Measurements from ENCODE around the gene HSPG2. TPM values are rescaled to one million over a fixed set of nuclear protein-coding genes. Genes with fewer than 3 reads are reported as not detected.

The HSPG2 gene
- total and polyA plus RNA-seq, 2 donors (not counting 1 experiment from before 2014, with no cell fraction given), result 2.0 to 4.5 TPM

GRCh38 chr1:21868941-21869454 lies 68.1 kb downstream of the HSPG2 start:
- Mint-ChIP-seq H3K4me1 (peaks cover 22% of the 10 kb centered on the region), H3K27ac (no peak overlapping the region), H3K4me3 (no peak overlapping the region), H3K27me3 (no peaks in the 10 kb centered on the region), H3K9me3 (ENCODE audit: insufficient read depth) (no peaks in the 10 kb centered on the region)
- no peak for ATAC-seq (ENCODE audit: low read depth)
- Histone ChIP-seq H3K36me3 (replicated peaks in 1 of 2; ENCODE audit: control extremely low read depth in 1 of 2, control insufficient read depth in 1 of 2, extremely low read depth in 1 of 2, insufficient read depth in 2 of 2, low read length in 1 of 2) (no peaks in the 10 kb centered on the region), H3K27ac (ENCODE audit: low read length in 2 of 2) (no peak overlapping the region), H2AFZ (ENCODE audit: insufficient read depth, low read depth, low read length, poor library complexity, severe bottlenecking) (no peak overlapping the region), H3K4me3 (ENCODE audit: control extremely low read depth in 1 of 5, extremely low read depth in 1 of 5, insufficient read depth in 1 of 5, low read depth in 2 of 5, low read length in 4 of 5) (no peak overlapping the region), H4K20me1 (ENCODE audit: control insufficient read depth, insufficient read depth, low read length, poor library complexity, severe bottlenecking) (no peaks in the 10 kb centered on the region), H3K4me1 (ENCODE audit: control insufficient read depth in 2 of 2, insufficient read depth in 2 of 2, low read length in 2 of 2) (peaks cover 16 to 27% of the 10 kb centered on the region in 2 donors), H3K27me3 (replicated peaks in 1 of 4; ENCODE audit: control extremely low read depth in 1 of 4, control insufficient read depth in 3 of 4, insufficient read depth in 4 of 4, low read length in 3 of 4) (no peaks in the 10 kb centered on the region), H3K79me2 (ENCODE audit: control insufficient read depth, insufficient read depth, low read length) (no peaks in the 10 kb centered on the region), H3K4me2 (replicated peaks; ENCODE audit: low read depth, low read length, poor library complexity, severe bottlenecking) (no peak overlapping the region), H3K9ac (ENCODE audit: low read length) (no peak overlapping the region), H3K9me3 (ENCODE audit: control extremely low read depth in 1 of 3, control insufficient read depth in 2 of 3, insufficient read depth in 1 of 3, low read length in 2 of 3) (no peaks in the 10 kb centered on the region)
- CTCF ChIA-PET, result no interaction called here
- TF ChIP-seq CTCF (IDR thresholded peaks at IDR 0.05), result no peak
- no peak for TF ChIP-seq EZH2 (IDR thresholded peaks at IDR 0.05; ENCODE audit: borderline replicate concordance, insufficient read depth, low read depth, low read length, poor library complexity, severe bottlenecking)
- WGBS (ENCODE audit: insufficient coverage), result 100% methylated on average over 2 of the region's 12 CpGs
- no peak for DNase-seq
- POLR2A ChIA-PET, result no interaction called here
- intact Hi-C loops (cut with micrococcal nuclease), result loop anchor here (5.0 kb wide), 1 partner anchor 87 kb away; the partner anchor contains the start of gene USP48

GRCh38 chr1:21868482-21868881 lies 68.6 kb downstream of the HSPG2 start:
- H3K27me3 ChIP-seq (replicated peaks in 1 of 4; ENCODE audit: control extremely low read depth in 1 of 4, control insufficient read depth in 3 of 4, insufficient read depth in 4 of 4, low read length in 3 of 4), result no peaks in the 10 kb centered on the region
- H3K27ac ChIP-seq (ENCODE audit: low read length in 2 of 2), result no peak overlapping the region
- POLR2A ChIA-PET, result no interaction called here
- H3K27me3 Mint-ChIP-seq, result no peaks in the 10 kb centered on the region
- no peaks in the 10 kb centered on the region for H3K79me2 ChIP-seq (ENCODE audit: control insufficient read depth, insufficient read depth, low read length)
- no peak overlapping the region for H3K9ac ChIP-seq (ENCODE audit: low read length)
- TF ChIP-seq CTCF (IDR thresholded peaks at IDR 0.05) (no peak), EZH2 (IDR thresholded peaks at IDR 0.05; ENCODE audit: borderline replicate concordance, insufficient read depth, low read depth, low read length, poor library complexity, severe bottlenecking) (no peak)
- no peaks in the 10 kb centered on the region for H3K36me3 ChIP-seq (replicated peaks in 1 of 2; ENCODE audit: control extremely low read depth in 1 of 2, control insufficient read depth in 1 of 2, extremely low read depth in 1 of 2, insufficient read depth in 2 of 2, low read length in 1 of 2)
- H3K9me3 ChIP-seq (ENCODE audit: control extremely low read depth in 1 of 3, control insufficient read depth in 2 of 3, insufficient read depth in 1 of 3, low read length in 2 of 3), result no peaks in the 10 kb centered on the region
- DNase-seq, result no peak
- no peak for ATAC-seq (ENCODE audit: low read depth)
- no peak overlapping the region for H3K4me3 Mint-ChIP-seq
- peaks cover 16 to 27% of the 10 kb centered on the region in 2 donors for H3K4me1 ChIP-seq (ENCODE audit: control insufficient read depth in 2 of 2, insufficient read depth in 2 of 2, low read length in 2 of 2)
- H2AFZ ChIP-seq (ENCODE audit: insufficient read depth, low read depth, low read length, poor library complexity, severe bottlenecking), result no peak overlapping the region
- intact Hi-C loops (cut with micrococcal nuclease), result loop anchor here (5.0 kb wide), 1 partner anchor 86 kb away; the partner anchor contains the start of gene USP48
- no peaks in the 10 kb centered on the region for H3K9me3 Mint-ChIP-seq (ENCODE audit: insufficient read depth)
- H3K4me1 Mint-ChIP-seq, result peaks cover 22% of the 10 kb centered on the region
- H4K20me1 ChIP-seq (ENCODE audit: control insufficient read depth, insufficient read depth, low read length, poor library complexity, severe bottlenecking), result no peaks in the 10 kb centered on the region
- WGBS (ENCODE audit: insufficient coverage), result 95% methylated on average over 7 of the region's 7 CpGs
- CTCF ChIA-PET, result no interaction called here
- H3K4me2 ChIP-seq (replicated peaks; ENCODE audit: low read depth, low read length, poor library complexity, severe bottlenecking), result no peak overlapping the region
- H3K27ac Mint-ChIP-seq, result no peak overlapping the region
- no peak overlapping the region for H3K4me3 ChIP-seq (ENCODE audit: control extremely low read depth in 1 of 5, extremely low read depth in 1 of 5, insufficient read depth in 1 of 5, low read depth in 2 of 5, low read length in 4 of 5)

Data from B cell (primary cell).